H1 (cell line): Measurements from ENCODE around the gene OR5M11. TPM values are rescaled to one million over a fixed set of nuclear protein-coding genes. Genes with fewer than 3 reads are reported as not detected.

Experiments
- CTCF ChIA-PET: fragments of 300-600 bp; sonication (Branson Sonifier 250); formaldehyde crosslinking; loops from one replicate; lab custom pipeline; 2021; ENCODE audit not compliant: partially characterized antibody; lab: Charles Lee
- POLR2A ChIA-PET: fragments of 300-600 bp; sonication (Branson Sonifier 250); formaldehyde crosslinking; loops from one replicate; lab custom pipeline; 2021; ENCODE audit warnings: inconsistent platforms; ENCODE audit not compliant: partially characterized antibody; lab: Charles Lee
- DNase-seq, 2 experiments: peaks; one replicate each; pipeline versions ENCODE4 v3.0.0 to v3.0.0-alpha.2; 2010 to 2022; ENCODE audit warnings: low spot score in 2 of 2, low read depth in 1 of 2, mixed read lengths in 1 of 2
- FAIRE-seq: peaks from 2 replicates; lab custom pipeline; 2011; peaks lifted over from hg19 to GRCh38; lab: Jason Lieb, UNC
- H2AFZ ChIP-seq: 2 replicates; pipeline ENCODE4 v1.8.1; 2012; ENCODE audit warnings: low read length, inconsistent platforms
- H2AK5ac ChIP-seq: 2 replicates; pipeline ENCODE4 v1.6.1; 2013; ENCODE audit warnings: low read depth, low read length
- H2BK120ac ChIP-seq: replicated peaks from 2 replicates; pipeline ENCODE3; 2013; ENCODE audit warnings: low read depth, low read length, inconsistent platforms
- H2BK12ac ChIP-seq: 2 replicates; pipeline ENCODE4 v1.6.1; 2013; ENCODE audit warnings: low read depth, low read length
- H2BK15ac ChIP-seq: 2 replicates; pipeline ENCODE4 v1.6.1; 2013; ENCODE audit warnings: low read length
- H2BK20ac ChIP-seq: 2 replicates; pipeline ENCODE4 v1.6.1; 2013; ENCODE audit warnings: low read length
- H2BK5ac ChIP-seq: 2 replicates; pipeline ENCODE4 v1.6.1; 2013; ENCODE audit warnings: low read depth, low read length
- H3K14ac ChIP-seq: 2 replicates; pipeline ENCODE4 v1.6.1; 2013; ENCODE audit warnings: inconsistent platforms; ENCODE audit not compliant: insufficient read length
- H3K18ac ChIP-seq: 2 replicates; pipeline ENCODE4 v1.6.1; 2013; ENCODE audit warnings: low read length; ENCODE audit errors: extremely low read depth
- H3K23ac ChIP-seq: 2 replicates; pipeline ENCODE4 v1.6.1; 2013; ENCODE audit warnings: inconsistent platforms; ENCODE audit not compliant: insufficient read length
- H3K23me2 ChIP-seq: 2 replicates; pipeline ENCODE4 v1.6.1; 2013; ENCODE audit warnings: low read depth, low read length
- H3K27ac ChIP-seq: 2 replicates; pipeline ENCODE4 v1.6.1; 2011; ENCODE audit warnings: low read depth, low read length, inconsistent platforms
- H3K27me3 ChIP-seq, 4 experiments: replicated peaks in 1 of 4; 1 replicate in 1 of 4; 2 replicates in 3 of 4; pipeline versions ENCODE4 v1.6.1 to v1.8.1; 2011 to 2013; ENCODE audit warnings: low read length in 3 of 4, mild to moderate bottlenecking in 3 of 4, inconsistent platforms in 2 of 4, mixed read lengths in 2 of 4, moderate library complexity in 1 of 4; ENCODE audit not compliant: control insufficient read depth in 3 of 4, insufficient read depth in 3 of 4; ENCODE audit errors: extremely low read depth in 1 of 4
- H3K36me3 ChIP-seq, 4 experiments: 2 replicates each; pipeline versions ENCODE4 v1.6.1 to v1.8.1; 2011 to 2013; ENCODE audit warnings: mild to moderate bottlenecking in 4 of 4, low read length in 3 of 4, moderate library complexity in 2 of 4, control low read depth in 1 of 4, inconsistent platforms in 1 of 4; ENCODE audit not compliant: insufficient read depth in 4 of 4, control insufficient read depth in 2 of 4
- H3K4ac ChIP-seq: replicated peaks from 2 replicates; pipeline ENCODE3; 2013; ENCODE audit warnings: low read length, low read depth, mixed read lengths, inconsistent platforms; ENCODE audit not compliant: insufficient read length
- H3K4me1 ChIP-seq, 4 experiments: replicated peaks in 1 of 4; 1 replicate in 1 of 4; 2 replicates in 3 of 4; pipeline versions ENCODE4 v1.6.1 to v1.8.1; 2011 to 2013; ENCODE audit warnings: low read length in 3 of 4, inconsistent platforms in 2 of 4, mixed read lengths in 1 of 4; ENCODE audit not compliant: insufficient read depth in 4 of 4, control insufficient read depth in 3 of 4
- H3K4me2 ChIP-seq, 2 experiments: 2 replicates each; pipeline versions ENCODE4 v1.6.1 to v1.8.1; 2011 to 2013; ENCODE audit warnings: low read depth in 2 of 2, low read length in 2 of 2, control low read depth in 1 of 2, inconsistent platforms in 1 of 2, mild to moderate bottlenecking in 1 of 2; ENCODE audit not compliant: insufficient read depth in 1 of 2
- H3K4me3 ChIP-seq, 4 experiments: fragments of 200-600, 300-600 bp in 1 of 4; sonication (generic), shearing (Covaris generic), sonication (Bioruptor Twin) in 1 of 4; 2 replicates each; pipeline versions ENCODE4 v1.5.1 to v1.8.1; 2011 to 2016; ENCODE audit warnings: low read length in 4 of 4, low read depth in 3 of 4, control low read depth in 2 of 4, inconsistent platforms in 2 of 4, mild to moderate bottlenecking in 2 of 4, mixed read lengths in 1 of 4, moderate library complexity in 1 of 4; ENCODE audit not compliant: insufficient read depth in 2 of 4; ENCODE audit errors: extremely low read depth in 1 of 4
- H3K56ac ChIP-seq: replicated peaks from 2 replicates; pipeline ENCODE3; 2013; ENCODE audit warnings: low read depth, mild to moderate bottlenecking, mixed read lengths, low read length, inconsistent platforms; ENCODE audit not compliant: insufficient read length
- H3K79me1 ChIP-seq: 2 replicates; pipeline ENCODE4 v1.6.1; 2013; ENCODE audit warnings: low read depth, low read length, control low read depth
- H3K79me2 ChIP-seq, 2 experiments: 2 replicates each; pipeline versions ENCODE4 v1.6.1 to v1.8.1; 2012 to 2013; ENCODE audit warnings: low read length in 2 of 2, mild to moderate bottlenecking in 2 of 2, inconsistent platforms in 1 of 2; ENCODE audit not compliant: insufficient read depth in 2 of 2, control insufficient read depth in 1 of 2
- H3K9ac ChIP-seq, 4 experiments: replicated peaks in 1 of 4; 1 replicate in 1 of 4; 2 replicates in 3 of 4; pipeline versions ENCODE4 v1.6.1 to v1.8.1; 2011 to 2013; ENCODE audit warnings: low read depth in 3 of 4, low read length in 3 of 4, control low read depth in 2 of 4, mild to moderate bottlenecking in 2 of 4, moderate library complexity in 2 of 4, inconsistent platforms in 1 of 4; ENCODE audit errors: extremely low read depth in 1 of 4
- H3K9me3 ChIP-seq, 2 experiments: 2 replicates each; pipeline versions ENCODE4 v1.6.1 to v1.8.1; 2012 to 2013; ENCODE audit warnings: mild to moderate bottlenecking in 2 of 2, moderate library complexity in 2 of 2, control low read depth in 1 of 2, inconsistent platforms in 1 of 2, low read depth in 1 of 2, low read length in 1 of 2, mixed read lengths in 1 of 2; ENCODE audit not compliant: insufficient read depth in 2 of 2
- H4K20me1 ChIP-seq, 2 experiments: replicated peaks in 1 of 2; 2 replicates each; pipeline versions ENCODE3 to v1.8.1; 2011 to 2013; ENCODE audit warnings: inconsistent platforms in 2 of 2, low read length in 2 of 2, mild to moderate bottlenecking in 1 of 2; ENCODE audit not compliant: insufficient read depth in 2 of 2, control insufficient read depth in 1 of 2
- H4K5ac ChIP-seq: 2 replicates; pipeline ENCODE4 v1.6.1; 2013; ENCODE audit warnings: low read length, low read depth, mixed read lengths, inconsistent platforms; ENCODE audit not compliant: insufficient read length
- H4K8ac ChIP-seq: 2 replicates; pipeline ENCODE4 v1.8.0; 2013; ENCODE audit warnings: mild to moderate bottlenecking, moderate library complexity, low read length, inconsistent platforms; ENCODE audit not compliant: insufficient read depth; ENCODE audit errors: extremely low read depth
- H4K91ac ChIP-seq: replicated peaks from 2 replicates; pipeline ENCODE3; 2013; ENCODE audit warnings: low read length, mixed read lengths, inconsistent platforms; ENCODE audit not compliant: insufficient read length
- ASH2L ChIP-seq: fragments of 200-600, 300-600 bp; sonication (generic); IDR thresholded peaks from one replicate; pipeline ENCODE4 v1.7.1; 2017; ENCODE audit warnings: low read length
- ATF2 ChIP-seq: IDR thresholded peaks from 2 replicates; pipeline ENCODE4 v1.6.1; 2012; ENCODE audit warnings: low read length, inconsistent platforms
- CREB1 ChIP-seq: IDR thresholded peaks from 2 replicates; pipeline ENCODE4 v1.6.1; 2012; ENCODE audit warnings: inconsistent platforms
- CTBP2 ChIP-seq: IDR thresholded peaks from 2 replicates; pipeline ENCODE4 v1.7.0; 2011; ENCODE audit warnings: borderline replicate concordance, mild to moderate bottlenecking, moderate library complexity, mixed read lengths, low read length; ENCODE audit not compliant: insufficient read depth, insufficient read length
- CTCF ChIP-seq, 3 experiments: IDR thresholded peaks; 1 replicate in 2 of 3; 2 replicates in 1 of 3; pipeline versions ENCODE4 v1.5.1 to v1.6.1; 2011; ENCODE audit warnings: low read length in 3 of 3, mild to moderate bottlenecking in 3 of 3, inconsistent platforms in 2 of 3, low read depth in 1 of 3, moderate library complexity in 1 of 3; ENCODE audit not compliant: insufficient read depth in 1 of 3; ENCODE audit errors: control extremely low read depth in 1 of 3
- HDAC2 ChIP-seq, 2 experiments: fragments of 300-600 bp in 1 of 2; sonication (generic) in 1 of 2; IDR thresholded peaks; 2 replicates each; pipeline ENCODE4 v1.6.1; 2011 to 2012; ENCODE audit warnings: low read depth in 2 of 2, low read length in 2 of 2, mild to moderate bottlenecking in 2 of 2, moderate library complexity in 2 of 2, borderline replicate concordance in 1 of 2, inconsistent platforms in 1 of 2
- HDAC6 ChIP-seq: IDR thresholded peaks from one replicate; pipeline ENCODE4 v1.7.1; 2012; ENCODE audit warnings: low read depth, mild to moderate bottlenecking, inconsistent platforms, low read length, moderate library complexity
- RBBP5 ChIP-seq: IDR thresholded peaks from 2 replicates; pipeline ENCODE4 v1.7.1; 2012; ENCODE audit warnings: low read depth, mild to moderate bottlenecking, inconsistent platforms, low read length, moderate library complexity, borderline replicate concordance
- SP1 ChIP-seq: IDR thresholded peaks from 2 replicates; pipeline ENCODE4 v1.6.1; 2011; ENCODE audit warnings: low read depth, low read length
- YY1 ChIP-seq: IDR thresholded peaks from 2 replicates; pipeline ENCODE4 v1.6.1; 2011; ENCODE audit warnings: low read depth, mild to moderate bottlenecking, low read length
- WGBS, 2 experiments: shearing (Covaris generic) in 1 of 2; methylation state at CpG; one replicate each; pipeline versions ENCODE4 v1.1.6 to v1.1.7; 2013 to 2015; ENCODE audit warnings: low lambda C conversion rate in 2 of 2, mixed read lengths in 2 of 2, inconsistent platforms in 1 of 2, low coverage in 1 of 2, missing lambda C conversion rate in 1 of 2; ENCODE audit not compliant: insufficient replicate concordance in 2 of 2, insufficient coverage in 1 of 2, insufficient read length in 1 of 2; ENCODE audit errors: extremely low coverage in 1 of 2, missing lambda C conversion rate in 1 of 2; 5-methylcytosine and 5-hydroxymethylcytosine counted together
- polyA plus RNA-seq, 7 experiments: library from polyadenylated mRNA; depleted of rRNA in 3 of 7; stranded (reverse) in 5 of 7; unstranded in 2 of 7; fragments of >200 nt in 5 of 7; fragments of 200-250 nt in 2 of 7; gene quantifications; 1 replicate in 5 of 7; 2 replicates in 1 of 7; 4 replicates in 1 of 7; pipeline versions ENCODE4 v1.2.1 to v1.2.3, GENCODE V29; 2011 to 2013; ENCODE audit warnings: missing spikeins in 2 of 7, mixed read lengths in 2 of 7
- total RNA-seq: library from RNA; stranded (reverse); fragmentation: NEBNext Ultra II Directional; extraction: Animal tissue kit (Norgen Biotek cat#: 25700); gene quantifications from 2 replicates; pipeline ENCODE4 v1.2.1, GENCODE V29; 2021

OR5M11 gene
- total and polyA plus RNA-seq, 2 of the 8 experiments (the other 6 are each of a cell fraction or from before 2014, with no cell fraction given) = 0.08 TPM; not detected in 1

- no peaks in the 10 kb centered on the region for H3K79me2 ChIP-seq
- ChIA-PET POLR2A (no interaction called here), CTCF (no interaction called here)
- H3K9me3 ChIP-seq = peaks cover 0 to 10% of the 10 kb centered on the region in 2 experiments; a peak in 2 of 4 replicates
- H2AK5ac ChIP-seq = no peak overlapping the region
- no peak overlapping the region for H2BK20ac ChIP-seq
- H3K4me2 ChIP-seq = no peak overlapping the region
- H2BK15ac ChIP-seq = no peak overlapping the region
- no peaks in the 10 kb centered on the region for H3K23me2 ChIP-seq
- H3K4me3 ChIP-seq = no peak overlapping the region
- no peak overlapping the region for H4K91ac ChIP-seq
- no peaks in the 10 kb centered on the region for H3K27me3 ChIP-seq
- no peak overlapping the region for H4K5ac ChIP-seq
- H3K4ac ChIP-seq = no peak overlapping the region
- peaks cover 0 to 2% (median 0%) of the 10 kb centered on the region in 4 experiments; a peak in 1 of 8 replicates for H3K36me3 ChIP-seq
- no peak for FAIRE-seq
- H3K18ac ChIP-seq = no peak overlapping the region
- no peak overlapping the region for H3K9ac ChIP-seq
- H3K79me1 ChIP-seq = no peaks in the 10 kb centered on the region
- H3K23ac ChIP-seq = no peak overlapping the region
- no peak overlapping the region for H2BK120ac ChIP-seq
- H2BK5ac ChIP-seq = no peak overlapping the region
- no peak overlapping the region for H4K8ac ChIP-seq
- no peak for DNase-seq
- H3K14ac ChIP-seq = no peak overlapping the region
- no peak overlapping the region for H2AFZ ChIP-seq
- H3K27ac ChIP-seq = no peak overlapping the region
- no peak overlapping the region for H3K56ac ChIP-seq
- WGBS, 2 experiments = 98% methylated on average over 16 of the region's 28 CpGs; no CpG with 5 or more reads in 1 of the 2 experiments
- no peak overlapping the region for H2BK12ac ChIP-seq
- no peaks in the 10 kb centered on the region for H4K20me1 ChIP-seq
- no peaks in the 10 kb centered on the region for H3K4me1 ChIP-seq
- TF ChIP-seq RBBP5 (no peak), HDAC6 (no peak), ATF2 (no peak), SP1 (no peak), HDAC2 (IDR thresholded peaks at IDR 0.05; ENCODE audit: borderline replicate concordance in 1 of 2, low read depth in 2 of 2, low read length in 2 of 2) (no peak), ASH2L (no peak), CTBP2 (no peak), YY1 (no peak), CTCF (IDR thresholded peaks at IDR 0.05; ENCODE audit: control extremely low read depth in 1 of 3, insufficient read depth in 1 of 3, low read depth in 1 of 3, low read length in 3 of 3) (no peak), CREB1 (no peak)
Observed at GRCh38 chr11:56497010-56497409, 46.0 kb downstream of the OR5M11 start.
